Neural crest cell (in vitro differentiated cells): Measurements from ENCODE around the gene GHRHR. TPM values are rescaled to one million over a fixed set of nuclear protein-coding genes. Genes with fewer than 3 reads are reported as not detected.

Experiments
- DNase-seq: peaks from one replicate; pipeline ENCODE4 v3.0.0; 2021; ENCODE audit warnings: low read depth, mixed read lengths, low spot score
- H3K27ac Mint-ChIP-seq: one replicate; pipeline ENCODE4 v1.8.0; 2021; ENCODE audit warnings: mild to moderate bottlenecking, mixed read lengths; ENCODE audit not compliant: unreplicated experiment
- H3K27me3 Mint-ChIP-seq: 2 replicates; pipeline ENCODE4 v1.8.0; 2021; ENCODE audit warnings: low read depth, mild to moderate bottlenecking, mixed read lengths
- H3K36me3 Mint-ChIP-seq: 2 replicates; pipeline ENCODE4 v1.8.0; 2021; ENCODE audit warnings: low read depth, mild to moderate bottlenecking, mixed read lengths
- H3K4me1 Mint-ChIP-seq: 2 replicates; pipeline ENCODE4 v1.8.0; 2021; ENCODE audit warnings: mixed read lengths
- H3K4me3 Mint-ChIP-seq: one replicate; pipeline ENCODE4 v1.8.0; 2021; ENCODE audit warnings: mild to moderate bottlenecking, mixed read lengths
- H3K9me3 Mint-ChIP-seq: 2 replicates; pipeline ENCODE4 v1.8.0; 2021; ENCODE audit warnings: mixed read lengths
- total RNA-seq: library from RNA; stranded (reverse); gene quantifications from 2 replicates; pipeline ENCODE4 v1.2.1, GENCODE V29; 2021
- TF ChIP-seq, protein P1 (sequence below): fragments of 200-600 bp; sonication (generic); conservative IDR thresholded peaks from 2 replicates; pipeline ENCODE4 v1.5.0; 2021; ENCODE audit warnings: antibody characterized with exemption, mild to moderate bottlenecking

GHRHR gene
- total RNA-seq, 1 donor from 2014 or later: not detected

DNA sequence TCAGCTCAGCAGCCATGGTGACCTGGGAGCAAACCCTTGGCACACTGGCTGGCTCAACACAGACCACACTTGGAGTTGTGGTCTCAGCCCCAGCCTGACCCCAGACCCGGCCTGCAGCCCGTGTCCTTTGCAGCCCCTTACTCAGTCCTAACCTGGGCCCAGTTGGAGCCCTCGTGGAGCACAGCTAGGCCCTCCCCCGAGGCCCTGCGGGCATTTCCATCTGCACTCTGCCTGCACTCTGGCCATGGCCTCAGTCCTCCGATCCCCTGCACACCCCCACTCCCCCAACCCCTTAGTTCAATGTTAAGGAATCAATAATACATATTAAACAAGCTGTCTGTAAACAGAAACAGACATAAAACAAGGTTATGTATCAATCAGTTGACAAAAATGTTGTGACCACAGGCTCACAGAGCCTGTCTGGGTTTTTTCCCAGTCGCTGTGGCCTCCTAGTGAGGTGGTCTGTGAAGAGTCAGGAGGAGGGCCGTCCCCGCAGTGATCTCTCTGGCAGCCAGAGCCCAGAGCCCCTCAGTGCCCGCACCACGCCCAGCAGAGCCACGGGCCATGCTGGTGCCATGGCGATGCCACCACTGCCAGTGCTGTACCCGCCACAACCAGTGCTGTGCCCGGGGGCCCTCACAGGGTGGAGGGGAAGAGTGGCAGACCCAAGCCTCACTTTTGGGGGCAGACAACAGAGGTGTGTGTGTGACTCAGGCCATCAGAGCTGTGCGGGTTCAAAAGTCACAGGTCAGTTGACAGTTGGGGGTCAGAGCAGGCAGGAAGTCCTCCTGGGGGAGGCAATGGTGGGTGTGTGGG lies 25.5 kb downstream of the GHRHR start:
- no peaks in the 10 kb centered on the region for H3K9me3 Mint-ChIP-seq

GRCh38 chr7:30989824-30990672 lies 26.3 kb downstream of the GHRHR start:
- H3K9me3 Mint-ChIP-seq: no peaks in the 10 kb centered on the region
- H3K27me3 Mint-ChIP-seq: peaks cover 11% of the 10 kb centered on the region
- no peaks in the 10 kb centered on the region for H3K36me3 Mint-ChIP-seq
- peak overlapping the region; percentile 72 for H3K27ac Mint-ChIP-seq
- H3K4me1 Mint-ChIP-seq: peaks cover 43% of the 10 kb centered on the region
- H3K4me3 Mint-ChIP-seq: no peak overlapping the region
- TF ChIP-seq, protein P1, sequence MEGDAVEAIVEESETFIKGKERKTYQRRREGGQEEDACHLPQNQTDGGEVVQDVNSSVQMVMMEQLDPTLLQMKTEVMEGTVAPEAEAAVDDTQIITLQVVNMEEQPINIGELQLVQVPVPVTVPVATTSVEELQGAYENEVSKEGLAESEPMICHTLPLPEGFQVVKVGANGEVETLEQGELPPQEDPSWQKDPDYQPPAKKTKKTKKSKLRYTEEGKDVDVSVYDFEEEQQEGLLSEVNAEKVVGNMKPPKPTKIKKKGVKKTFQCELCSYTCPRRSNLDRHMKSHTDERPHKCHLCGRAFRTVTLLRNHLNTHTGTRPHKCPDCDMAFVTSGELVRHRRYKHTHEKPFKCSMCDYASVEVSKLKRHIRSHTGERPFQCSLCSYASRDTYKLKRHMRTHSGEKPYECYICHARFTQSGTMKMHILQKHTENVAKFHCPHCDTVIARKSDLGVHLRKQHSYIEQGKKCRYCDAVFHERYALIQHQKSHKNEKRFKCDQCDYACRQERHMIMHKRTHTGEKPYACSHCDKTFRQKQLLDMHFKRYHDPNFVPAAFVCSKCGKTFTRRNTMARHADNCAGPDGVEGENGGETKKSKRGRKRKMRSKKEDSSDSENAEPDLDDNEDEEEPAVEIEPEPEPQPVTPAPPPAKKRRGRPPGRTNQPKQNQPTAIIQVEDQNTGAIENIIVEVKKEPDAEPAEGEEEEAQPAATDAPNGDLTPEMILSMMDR: no peak
- no peak for DNase-seq

More for the DNA sequence above, 25.5 kb downstream of the GHRHR start:
- TF ChIP-seq, protein P1: no peak
- H3K36me3 Mint-ChIP-seq: no peaks in the 10 kb centered on the region
- no peak for DNase-seq
- H3K4me1 Mint-ChIP-seq: peaks cover 49% of the 10 kb centered on the region
- peaks cover 12% of the 10 kb centered on the region for H3K27me3 Mint-ChIP-seq
- no peak overlapping the region for H3K4me3 Mint-ChIP-seq
- no peak overlapping the region for H3K27ac Mint-ChIP-seq

- Mint-ChIP-seq H3K4me1 (peaks cover 40% of the 10 kb centered on the region), H3K4me3 (no peak overlapping the region)
Observed at GRCh38 chr7:30990673-30991170, 27.0 kb downstream of the GHRHR start.

DNA sequence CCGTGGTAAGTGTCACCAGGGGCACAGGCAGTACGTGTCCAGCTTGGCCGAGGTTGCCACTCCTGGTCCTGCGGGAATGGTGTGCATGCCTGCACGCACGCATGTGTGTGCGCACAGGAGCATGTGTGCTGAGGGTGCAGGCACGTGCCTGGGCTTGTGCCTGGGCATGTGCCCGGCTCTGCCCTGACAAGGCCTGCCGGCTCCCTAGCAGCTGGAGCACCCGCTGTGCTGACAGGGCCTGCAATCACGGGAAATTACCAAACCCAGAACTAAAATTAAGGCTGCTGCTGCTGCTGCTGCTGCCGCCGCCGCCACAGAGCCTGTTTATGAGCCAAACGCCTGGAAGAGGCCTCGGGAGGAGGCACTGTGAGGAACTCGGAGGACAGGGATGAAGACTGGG lies 28.7 kb downstream of the GHRHR start:
- H3K27me3 Mint-ChIP-seq: no peaks in the 10 kb centered on the region
- no peak for DNase-seq
- H3K4me1 Mint-ChIP-seq: peaks cover 37% of the 10 kb centered on the region
- no peak overlapping the region for H3K4me3 Mint-ChIP-seq
- H3K9me3 Mint-ChIP-seq: peaks cover 3% of the 10 kb centered on the region
- TF ChIP-seq, protein P1: no peak
- H3K36me3 Mint-ChIP-seq: no peaks in the 10 kb centered on the region
- no peak overlapping the region for H3K27ac Mint-ChIP-seq

More at GRCh38 chr7:30990673-30991170, 27.0 kb downstream of the GHRHR start:
- no peaks in the 10 kb centered on the region for H3K36me3 Mint-ChIP-seq
- DNase-seq: no peak
- no peaks in the 10 kb centered on the region for H3K9me3 Mint-ChIP-seq
- no peak overlapping the region for H3K27ac Mint-ChIP-seq
- H3K27me3 Mint-ChIP-seq: peaks cover 11% of the 10 kb centered on the region
- TF ChIP-seq, protein P1: no peak

DNA sequence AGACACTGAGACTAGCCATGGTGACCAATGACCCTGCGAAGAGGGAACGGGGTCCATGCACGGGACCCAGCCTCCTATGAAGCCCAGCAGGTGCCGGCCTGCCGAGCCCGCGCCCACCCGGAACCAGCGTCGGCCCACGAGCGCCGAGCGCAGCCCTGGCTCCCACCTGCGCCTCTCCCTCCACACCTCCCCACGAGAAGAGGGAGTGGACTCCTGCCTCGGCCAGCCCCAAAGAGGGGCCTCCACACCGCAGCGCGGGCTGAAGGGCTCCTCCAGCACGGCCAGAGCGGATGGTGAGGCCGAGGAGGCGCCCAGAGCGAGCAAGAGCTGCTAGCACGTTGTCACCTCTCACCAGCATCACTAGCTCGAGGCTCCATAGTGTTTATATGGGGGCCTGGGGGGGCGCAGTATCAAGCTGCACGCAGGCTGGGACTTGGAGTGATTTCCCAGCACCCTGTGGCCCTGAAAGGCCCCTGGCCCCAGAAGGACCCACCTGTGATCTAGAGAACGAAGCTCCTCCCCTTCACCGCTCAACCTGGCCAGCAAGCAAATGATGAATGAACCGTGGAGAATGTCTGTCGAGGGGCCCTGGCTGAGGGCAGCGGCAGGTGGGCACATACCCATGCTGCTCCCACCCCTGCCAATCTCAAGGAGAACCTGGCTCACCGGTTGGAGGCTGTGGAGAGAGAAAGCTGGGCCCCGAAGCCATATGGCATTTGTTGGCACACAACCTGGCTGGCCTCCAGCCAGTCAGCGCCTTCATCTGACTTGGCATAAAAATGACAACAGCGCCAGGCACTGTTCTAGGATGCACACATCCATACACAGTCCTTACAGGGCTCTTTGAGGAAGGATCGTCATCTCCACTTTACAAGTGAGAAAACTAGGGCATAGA lies 30.7 kb downstream of the GHRHR start:
- peaks cover 19% of the 10 kb centered on the region for H3K4me1 Mint-ChIP-seq
- TF ChIP-seq, protein P1: no peak
- no peak overlapping the region for H3K27ac Mint-ChIP-seq
- no peak for DNase-seq
- H3K36me3 Mint-ChIP-seq: no peaks in the 10 kb centered on the region
- H3K9me3 Mint-ChIP-seq: peaks cover 3% of the 10 kb centered on the region
- no peak overlapping the region for H3K4me3 Mint-ChIP-seq
- no peaks in the 10 kb centered on the region for H3K27me3 Mint-ChIP-seq
